ENCODE results near the gene RAE1. TPM values are rescaled to one million over a fixed set of nuclear protein-coding genes. Genes with fewer than 3 reads are reported as not detected.

Gene RAE1
- total RNA-seq, 1 donor: 24.6 TPM

DNA sequence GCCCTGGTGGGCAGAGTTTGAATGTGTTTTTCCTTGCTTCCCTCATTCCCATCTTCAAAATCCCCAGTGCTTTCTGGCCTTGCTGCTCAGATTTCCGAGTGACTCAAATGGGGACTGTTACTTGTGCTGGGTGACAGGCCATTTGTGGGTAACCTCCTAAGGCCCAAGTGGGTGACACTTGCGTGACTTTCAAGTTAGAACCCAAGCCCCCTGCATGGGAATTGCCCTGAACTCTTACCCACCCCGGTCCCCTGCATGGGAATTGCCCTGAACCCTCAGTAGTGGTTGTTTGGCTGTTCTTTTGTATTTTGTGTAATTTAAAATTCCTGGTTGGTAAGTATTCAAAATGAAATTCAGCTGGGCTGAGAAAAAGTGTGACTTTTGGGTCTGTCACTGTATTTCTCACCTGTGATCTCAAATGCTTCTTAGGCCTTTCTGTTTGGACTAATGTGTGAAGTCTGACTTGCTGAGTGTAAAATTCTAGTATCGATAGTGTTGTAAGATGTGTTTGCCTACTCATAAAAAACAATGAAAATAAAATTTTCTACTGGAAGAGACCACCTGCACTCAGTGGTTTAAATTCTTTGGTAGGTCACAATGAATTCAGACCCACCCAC is 27.7 kb downstream of the RAE1 start:
- Histone ChIP-seq H3K4me3 (ENCODE audit: insufficient read depth, low read length) (no peak overlapping the region), H3K36me3 (ENCODE audit: insufficient read depth, low read length) (peaks cover 51% of the 10 kb centered on the region), H4K20me1 (ENCODE audit: insufficient read depth, low read length) (peaks cover 15% of the 10 kb centered on the region), H2AFZ (ENCODE audit: low read length) (no peak overlapping the region), H3K79me2 (ENCODE audit: insufficient read depth, low read length) (no peaks in the 10 kb centered on the region), H3K9me3 (ENCODE audit: low read depth, low read length) (no peaks in the 10 kb centered on the region), H3K4me2 (ENCODE audit: insufficient read depth, low read length) (no peak overlapping the region), H3K27me3 (ENCODE audit: insufficient read depth, low read length) (no peaks in the 10 kb centered on the region), H3K27ac (ENCODE audit: low read depth, low read length) (no peak overlapping the region), H3K4me1 (ENCODE audit: insufficient read depth, low read length) (peaks cover 9% of the 10 kb centered on the region)
- TF ChIP-seq, protein P1, sequence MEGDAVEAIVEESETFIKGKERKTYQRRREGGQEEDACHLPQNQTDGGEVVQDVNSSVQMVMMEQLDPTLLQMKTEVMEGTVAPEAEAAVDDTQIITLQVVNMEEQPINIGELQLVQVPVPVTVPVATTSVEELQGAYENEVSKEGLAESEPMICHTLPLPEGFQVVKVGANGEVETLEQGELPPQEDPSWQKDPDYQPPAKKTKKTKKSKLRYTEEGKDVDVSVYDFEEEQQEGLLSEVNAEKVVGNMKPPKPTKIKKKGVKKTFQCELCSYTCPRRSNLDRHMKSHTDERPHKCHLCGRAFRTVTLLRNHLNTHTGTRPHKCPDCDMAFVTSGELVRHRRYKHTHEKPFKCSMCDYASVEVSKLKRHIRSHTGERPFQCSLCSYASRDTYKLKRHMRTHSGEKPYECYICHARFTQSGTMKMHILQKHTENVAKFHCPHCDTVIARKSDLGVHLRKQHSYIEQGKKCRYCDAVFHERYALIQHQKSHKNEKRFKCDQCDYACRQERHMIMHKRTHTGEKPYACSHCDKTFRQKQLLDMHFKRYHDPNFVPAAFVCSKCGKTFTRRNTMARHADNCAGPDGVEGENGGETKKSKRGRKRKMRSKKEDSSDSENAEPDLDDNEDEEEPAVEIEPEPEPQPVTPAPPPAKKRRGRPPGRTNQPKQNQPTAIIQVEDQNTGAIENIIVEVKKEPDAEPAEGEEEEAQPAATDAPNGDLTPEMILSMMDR (IDR thresholded peaks at IDR 0.05; ENCODE audit: extremely low read depth, low read depth, low read length): no peak
- DNase-seq (ENCODE audit: insufficient read length, low spot score, missing footprints): no peak

DNA sequence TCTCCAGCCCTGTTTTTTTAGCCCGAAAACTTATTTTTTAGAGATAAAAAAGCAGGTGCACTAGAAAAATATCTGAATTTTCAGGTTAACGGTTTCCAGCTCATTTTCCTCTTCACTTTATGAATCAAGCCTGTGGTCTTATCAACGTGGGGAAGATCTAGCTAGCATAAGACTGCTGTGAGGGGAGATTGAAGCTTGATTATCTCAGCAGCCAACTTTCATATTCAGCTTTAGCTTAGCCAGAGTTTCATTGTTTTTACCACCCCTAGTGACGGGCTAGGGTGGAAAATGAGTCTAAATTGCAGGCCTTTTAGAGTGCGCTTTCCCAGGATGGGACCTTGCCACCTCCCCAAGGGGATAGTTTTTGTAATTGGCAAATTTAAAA is 28.2 kb downstream of the RAE1 start:
- Histone ChIP-seq H3K4me2 (ENCODE audit: insufficient read depth, low read length) (no peak overlapping the region), H3K4me3 (ENCODE audit: insufficient read depth, low read length) (no peak overlapping the region), H3K9me3 (ENCODE audit: low read depth, low read length) (no peaks in the 10 kb centered on the region), H3K27ac (ENCODE audit: low read depth, low read length) (no peak overlapping the region), H4K20me1 (ENCODE audit: insufficient read depth, low read length) (peaks cover 15% of the 10 kb centered on the region), H3K4me1 (ENCODE audit: insufficient read depth, low read length) (peaks cover 9% of the 10 kb centered on the region), H2AFZ (ENCODE audit: low read length) (no peak overlapping the region), H3K36me3 (ENCODE audit: insufficient read depth, low read length) (peaks cover 47% of the 10 kb centered on the region), H3K79me2 (ENCODE audit: insufficient read depth, low read length) (no peaks in the 10 kb centered on the region), H3K27me3 (ENCODE audit: insufficient read depth, low read length) (no peaks in the 10 kb centered on the region)
- no peak for DNase-seq (ENCODE audit: insufficient read length, low spot score, missing footprints)
- TF ChIP-seq, protein P1 (IDR thresholded peaks at IDR 0.05; ENCODE audit: extremely low read depth, low read depth, low read length): no peak

DNA sequence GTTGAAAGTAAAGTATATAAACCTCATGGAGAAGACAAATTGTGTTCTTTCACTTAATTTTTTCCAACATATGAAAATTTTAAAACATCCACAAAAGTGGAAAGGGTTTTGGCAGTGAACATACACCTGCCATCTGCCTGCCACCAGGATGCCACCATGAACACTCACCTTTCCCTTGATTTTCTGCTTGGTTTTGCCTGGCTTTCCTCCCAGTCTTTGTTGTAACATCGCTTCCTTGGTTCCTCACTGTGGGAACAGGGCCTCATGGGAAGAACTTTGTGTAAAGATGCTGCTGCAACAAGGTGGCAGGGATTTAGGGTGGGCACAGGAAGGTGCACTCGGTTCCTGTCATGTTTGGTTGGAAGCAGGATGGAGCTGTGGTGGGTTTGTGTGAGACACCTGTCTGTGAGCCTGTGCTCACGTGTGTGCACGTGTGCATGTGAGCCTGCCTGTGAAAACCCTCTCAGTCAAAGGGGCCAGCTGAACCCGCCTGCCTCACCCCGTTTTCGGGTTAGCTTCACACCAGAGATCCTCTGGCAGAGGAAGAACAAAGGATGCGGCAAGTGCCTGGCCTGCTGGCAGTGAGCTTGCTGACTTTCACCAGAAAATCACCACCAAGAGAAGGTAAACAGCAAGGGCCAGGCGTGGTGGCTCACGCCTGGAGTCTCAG is 29.2 kb downstream of the RAE1 start:
- Histone ChIP-seq H3K79me2 (ENCODE audit: insufficient read depth, low read length) (no peaks in the 10 kb centered on the region), H3K27ac (ENCODE audit: low read depth, low read length) (no peak overlapping the region), H3K4me1 (ENCODE audit: insufficient read depth, low read length) (peaks cover 3% of the 10 kb centered on the region), H2AFZ (ENCODE audit: low read length) (no peak overlapping the region), H3K36me3 (ENCODE audit: insufficient read depth, low read length) (peaks cover 41% of the 10 kb centered on the region), H4K20me1 (ENCODE audit: insufficient read depth, low read length) (peaks cover 13% of the 10 kb centered on the region), H3K27me3 (ENCODE audit: insufficient read depth, low read length) (no peaks in the 10 kb centered on the region), H3K4me2 (ENCODE audit: insufficient read depth, low read length) (no peak overlapping the region), H3K9me3 (ENCODE audit: low read depth, low read length) (no peaks in the 10 kb centered on the region), H3K4me3 (ENCODE audit: insufficient read depth, low read length) (no peak overlapping the region)
- DNase-seq (ENCODE audit: insufficient read length, low spot score, missing footprints): no peak
- TF ChIP-seq, protein P1 (IDR thresholded peaks at IDR 0.05; ENCODE audit: extremely low read depth, low read depth, low read length): no peak

Data from osteoblast (primary cell).